Renal cortical epithelial cell (primary cell): ENCODE measurements around the gene PEX12. TPM values are rescaled to one million over a fixed set of nuclear protein-coding genes. Genes with fewer than 3 reads are reported as not detected.
"Not testable (repeated sequence)": the region's sequence is repeated elsewhere in the genome, so short reads cannot be mapped to it uniquely, and the experiment has no call there.

Experiments used
- DNase-seq: peaks from one replicate; pipeline ENCODE4 v3.0.0-alpha.2; 2011; ENCODE audit warnings: low read depth
- total RNA-seq: library from RNA; depleted of rRNA; stranded (reverse); fragments of >200 nt; gene quantifications from 2 replicates; pipeline ENCODE4 v1.2.3, GENCODE V29; 2014

The PEX12 gene
- total RNA-seq, 1 donor from 2014 or later, result 5.6 TPM

GRCh38 chr17:35578929-35579432 lies 610 bp upstream of the PEX12 start:
- peak; percentile 7 for DNase-seq

DNA sequence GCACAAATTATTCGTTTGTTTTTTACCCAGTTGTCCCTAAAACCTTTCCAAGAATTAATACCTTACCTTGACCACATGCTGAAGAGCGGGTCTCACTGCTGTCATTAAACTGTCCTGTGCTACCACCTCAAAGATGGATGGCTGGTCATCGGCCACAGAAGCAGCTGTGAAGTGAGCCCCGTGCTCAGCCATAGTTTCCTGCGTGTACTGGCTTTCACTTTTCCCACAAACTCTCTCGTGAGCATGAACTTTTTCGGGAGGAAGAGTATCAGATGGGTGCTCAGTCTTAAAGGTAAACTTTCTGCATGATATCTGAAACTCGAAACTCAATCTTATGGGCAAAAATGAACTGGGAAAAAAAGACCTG lies 558 bp downstream of the PEX12 start:
- DNase-seq, result no peak

GRCh38 chr17:35575759-35576158 lies 2.6 kb downstream of the PEX12 start:
- DNase-seq, result no peak

DNA sequence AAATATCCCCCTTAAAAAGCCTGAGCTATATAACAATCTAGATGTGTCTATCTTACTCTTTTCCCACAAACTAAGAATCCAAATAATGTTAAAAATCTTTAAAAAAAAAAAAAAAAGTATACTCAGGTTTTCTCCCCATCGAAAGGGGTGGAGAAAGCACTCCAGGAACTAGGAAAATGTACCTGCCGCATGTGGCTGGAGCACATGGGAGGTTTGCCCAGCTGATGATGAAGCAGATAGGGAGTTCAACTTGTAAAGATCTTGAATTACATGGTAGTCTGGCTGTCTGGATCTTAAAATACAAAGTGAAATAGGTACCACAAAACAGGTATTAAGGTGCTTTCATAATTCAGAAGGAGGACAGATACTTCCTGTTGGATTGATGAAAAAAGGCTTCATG lies 9.0 kb downstream of the PEX12 start:
- DNase-seq, result no peak

- peak; percentile 47 for DNase-seq
These were observed 9.8 kb downstream of the PEX12 start for GRCh38 chr17:35568561-35568960.

DNA sequence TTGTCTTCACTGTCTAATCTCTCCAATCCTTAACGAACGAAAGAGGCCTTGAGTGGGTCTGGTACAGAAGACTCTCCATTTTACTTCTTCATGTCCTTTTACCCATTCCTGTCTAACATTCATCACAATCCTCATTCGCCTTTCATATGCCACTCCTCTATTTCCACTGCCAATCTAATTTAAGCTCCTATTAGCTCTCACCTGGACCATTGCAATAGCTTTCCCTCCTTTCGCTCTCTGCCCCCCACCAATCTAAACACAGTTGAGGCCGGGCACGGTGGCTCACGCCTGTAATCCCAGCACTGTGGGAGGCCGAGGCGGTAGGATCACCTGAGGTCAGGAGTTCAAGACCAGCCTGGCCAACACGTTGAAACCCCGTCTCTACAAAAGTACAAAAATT lies 11.4 kb downstream of the PEX12 start:
- DNase-seq, result no peak

DNA sequence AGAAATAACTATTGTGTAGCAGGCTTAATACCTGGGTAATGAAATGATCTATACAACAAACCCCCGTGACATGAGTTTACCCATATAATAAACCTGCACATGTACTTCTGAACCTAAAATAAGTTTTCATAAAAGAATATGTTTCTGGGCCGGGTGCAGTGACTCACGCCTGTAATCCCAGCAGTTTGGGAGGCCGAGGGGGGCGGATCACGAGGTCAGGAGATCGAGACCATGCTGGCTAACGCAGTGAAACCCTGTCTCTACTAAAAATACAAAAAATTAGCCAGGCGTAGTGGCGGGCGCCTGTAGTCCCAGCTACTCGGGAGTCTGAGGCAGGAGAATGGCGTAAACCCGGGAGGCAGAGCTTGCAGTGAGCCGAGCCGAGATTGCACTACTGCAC lies 15.2 kb downstream of the PEX12 start:
- not testable (repeated sequence) for DNase-seq

DNA sequence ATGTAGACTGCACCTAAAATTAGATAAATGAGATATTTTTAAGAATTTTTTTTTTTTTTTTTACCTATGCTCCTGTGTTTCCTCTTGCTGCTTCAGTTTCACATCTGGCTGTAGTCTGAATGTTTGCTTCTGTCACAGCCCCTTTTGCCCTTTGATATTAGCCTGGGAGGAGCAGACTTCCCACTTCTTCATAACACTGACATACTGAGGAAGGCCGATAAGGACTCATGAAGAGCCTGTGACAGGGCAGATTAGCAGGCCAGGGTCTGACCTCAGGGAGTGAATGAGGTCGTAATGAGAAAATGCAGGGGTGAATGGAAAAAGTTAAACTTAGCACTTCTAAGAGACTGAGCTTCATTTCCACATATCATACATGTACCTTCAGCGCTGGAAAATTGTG lies 17.7 kb downstream of the PEX12 start, which contains the start of gene SLFN14:
TSS of gene SLFN14 (minus strand) at position 117 of the 400 bp plus-strand sequence. CDS start 2,757 bp downstream, outside the sequence.
- no peak for DNase-seq

DNA sequence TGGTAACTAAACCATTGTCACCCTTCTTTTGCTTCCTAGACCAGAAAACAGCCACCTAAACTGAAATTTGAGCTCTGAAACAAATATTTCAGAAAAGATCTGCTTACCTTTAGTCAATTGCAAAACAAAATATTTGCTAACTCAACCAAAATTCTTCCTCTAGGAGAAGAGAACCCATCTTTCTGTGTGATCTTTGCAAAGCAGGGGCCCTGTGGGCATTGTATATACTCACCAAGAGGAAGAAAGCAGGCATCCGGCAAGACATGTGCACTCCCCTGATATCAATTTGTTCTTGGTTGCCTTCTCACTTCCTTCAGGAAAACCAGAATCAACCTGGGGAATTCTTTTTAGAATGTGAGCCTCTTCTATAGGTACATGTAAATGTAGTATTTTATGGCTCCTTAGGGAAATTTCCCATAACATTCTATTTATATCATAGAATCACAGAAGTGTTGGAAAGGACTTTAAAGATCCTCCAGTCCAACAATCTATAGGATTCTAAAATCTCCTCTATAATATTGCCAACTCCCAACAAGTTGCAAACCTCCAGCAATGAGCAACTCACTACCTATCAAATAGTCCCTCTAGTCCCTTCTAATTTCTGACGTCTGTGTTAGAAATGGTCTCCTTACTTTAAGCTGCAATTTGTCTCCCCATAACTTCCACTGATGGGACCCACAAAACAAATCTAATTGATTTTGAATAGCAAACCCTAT lies 18.7 kb downstream of the PEX12 start:
- no peak for DNase-seq

- no peak for DNase-seq
These were observed 21.0 kb downstream of the PEX12 start for GRCh38 chr17:35557353-35557752.

DNA sequence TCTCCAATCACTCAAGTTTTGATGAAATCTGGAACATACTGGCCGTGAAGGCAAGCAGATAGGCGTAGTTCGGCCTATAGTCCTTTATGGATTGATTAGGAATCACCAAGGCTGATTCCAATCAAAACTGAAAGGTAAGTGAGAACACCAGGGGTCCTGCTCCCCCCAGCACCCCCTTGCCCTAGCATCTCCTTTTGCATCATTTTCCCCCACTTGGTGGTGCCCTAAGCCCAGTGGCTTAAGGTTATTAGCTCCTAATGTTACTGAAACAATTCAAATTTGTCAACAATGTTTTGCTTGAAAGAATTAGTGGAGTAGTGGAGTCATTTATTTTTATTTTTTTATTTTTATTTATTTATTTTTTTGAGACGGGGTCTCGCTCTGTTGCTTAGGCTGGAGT lies 22.7 kb downstream of the PEX12 start:
- no peak for DNase-seq

GRCh38 chr17:35554668-35555067 lies 23.7 kb downstream of the PEX12 start:
- no peak for DNase-seq

DNA sequence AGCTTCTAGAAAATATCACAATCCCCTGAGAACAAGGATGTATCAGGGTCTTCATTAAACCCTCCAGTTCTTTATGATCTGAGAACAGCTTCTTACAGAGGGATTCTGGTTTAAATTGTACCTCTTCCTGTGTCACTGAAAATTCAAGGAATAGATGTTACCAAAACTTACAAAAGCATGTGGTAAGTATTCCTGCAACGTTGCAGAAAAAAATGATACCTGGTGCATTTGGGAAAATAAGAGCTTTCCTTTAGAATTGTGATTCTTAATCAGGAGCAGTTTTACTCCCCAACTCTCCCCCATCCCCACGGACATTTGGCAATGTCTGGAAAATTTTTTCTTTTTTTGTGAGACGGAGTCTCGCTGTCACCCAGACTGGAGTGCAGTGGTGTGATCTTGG lies 25.1 kb downstream of the PEX12 start:
- DNase-seq, result no peak

- DNase-seq, result peak; percentile 7
These were observed 29.4 kb downstream of the PEX12 start for GRCh38 chr17:35548978-35549377.

DNA sequence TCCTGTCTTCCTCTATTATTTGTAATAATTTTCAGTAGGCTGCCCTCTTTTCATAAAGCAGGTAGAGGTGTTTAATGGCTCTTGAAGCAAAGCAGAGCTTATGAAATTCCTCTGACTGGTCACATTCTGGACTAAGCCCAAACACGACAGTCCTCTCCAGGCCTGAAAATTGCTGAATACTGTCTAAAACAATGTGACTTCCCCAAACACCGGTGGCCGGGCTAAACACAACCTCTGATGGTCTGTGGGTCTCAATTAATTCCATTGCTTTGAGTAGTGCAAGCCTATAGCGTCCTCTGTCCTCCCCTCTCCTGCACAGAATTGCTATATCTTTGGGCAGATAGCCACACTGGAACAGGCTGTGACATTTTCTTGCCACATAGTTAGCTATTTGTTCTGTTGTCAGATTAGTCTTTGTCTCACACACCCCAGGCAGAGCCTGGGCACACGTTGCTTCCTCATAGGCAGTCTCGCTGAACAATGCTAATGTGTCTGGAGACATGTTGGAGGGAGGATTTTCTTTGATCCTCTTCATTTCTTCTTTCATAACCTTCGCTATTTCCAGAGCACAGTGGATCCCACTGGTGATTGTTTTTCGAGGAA lies 30.1 kb downstream of the PEX12 start:
- no peak for DNase-seq

DNA sequence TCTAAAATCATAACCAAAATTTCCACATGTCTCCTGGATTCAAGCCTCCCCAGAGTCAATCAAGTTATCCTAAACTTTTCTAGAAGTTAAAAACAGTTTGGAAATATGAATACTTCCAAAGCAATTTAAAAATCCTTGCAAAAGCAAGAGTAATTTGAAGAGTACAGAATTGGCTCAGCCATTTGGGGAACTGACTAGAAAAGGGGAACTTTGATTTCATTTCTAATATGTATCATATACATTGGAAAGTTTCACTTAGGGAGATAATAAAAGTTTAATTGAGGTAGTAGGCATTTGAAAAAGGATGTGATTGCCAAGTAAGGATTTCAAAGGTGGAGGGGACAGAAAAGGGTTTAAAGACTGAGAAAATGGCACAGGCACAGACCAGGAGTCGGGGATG lies 31.9 kb downstream of the PEX12 start:
- DNase-seq, result no peak

DNA sequence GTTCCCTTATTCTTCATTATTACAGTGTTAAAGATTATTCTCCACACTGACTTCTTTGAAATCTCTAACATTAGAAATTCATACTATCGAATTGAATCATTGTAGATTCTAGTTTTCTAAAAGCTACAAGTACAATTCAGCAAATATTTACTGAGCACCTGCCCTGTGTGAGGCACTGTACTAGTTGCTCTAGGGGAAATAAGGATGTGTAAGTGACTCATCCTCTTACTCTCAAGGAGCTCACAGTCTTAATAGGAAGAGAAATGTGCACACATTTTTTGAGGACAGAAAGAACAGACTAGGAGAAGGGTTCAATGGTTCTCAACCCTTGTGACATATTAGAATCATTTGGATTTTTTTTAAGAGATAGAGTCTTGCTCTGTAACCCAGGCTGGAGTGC lies 33.2 kb downstream of the PEX12 start:
- DNase-seq, result no peak

DNA sequence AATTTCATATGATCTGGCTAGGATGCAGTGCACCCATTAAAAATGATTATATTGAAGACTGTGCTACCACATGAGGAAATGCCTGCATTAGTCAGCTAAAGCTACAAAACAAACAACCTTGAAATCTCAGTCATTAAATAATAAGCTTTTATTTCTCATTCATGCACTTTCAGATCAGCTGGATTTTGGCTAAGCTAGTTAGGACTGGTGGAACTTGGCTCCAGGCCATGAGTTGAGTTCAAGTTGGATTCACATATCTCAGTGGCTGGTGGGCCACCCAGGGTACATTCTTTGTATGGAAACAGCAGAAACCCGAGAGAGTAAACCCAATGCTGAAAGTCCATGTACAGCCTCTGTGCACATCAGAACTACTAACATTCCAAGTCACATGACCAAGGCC lies 34.5 kb downstream of the PEX12 start:
- DNase-seq, result no peak

- DNase-seq, result no peak
These were observed 35.4 kb downstream of the PEX12 start for GRCh38 chr17:35542990-35543389.

DNA sequence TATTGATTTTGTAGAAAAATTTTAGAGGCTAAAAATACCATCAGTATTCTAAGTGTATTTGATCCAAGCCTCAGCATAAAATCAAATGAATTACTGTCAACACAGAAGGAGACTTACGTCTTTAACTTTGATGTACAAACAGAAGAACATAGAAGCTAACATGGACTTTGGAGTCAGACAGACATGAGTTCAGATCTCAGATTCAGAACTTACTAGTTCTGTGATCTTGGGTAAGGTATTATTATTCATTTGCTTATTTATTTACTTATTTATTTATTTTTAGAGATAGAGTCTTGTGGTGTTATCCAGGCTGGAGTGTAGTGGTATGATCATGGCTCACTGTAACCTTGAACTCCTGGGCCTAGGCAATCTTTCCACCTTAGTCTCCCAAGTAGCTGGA lies 36.9 kb downstream of the PEX12 start:
- DNase-seq, result no peak

DNA sequence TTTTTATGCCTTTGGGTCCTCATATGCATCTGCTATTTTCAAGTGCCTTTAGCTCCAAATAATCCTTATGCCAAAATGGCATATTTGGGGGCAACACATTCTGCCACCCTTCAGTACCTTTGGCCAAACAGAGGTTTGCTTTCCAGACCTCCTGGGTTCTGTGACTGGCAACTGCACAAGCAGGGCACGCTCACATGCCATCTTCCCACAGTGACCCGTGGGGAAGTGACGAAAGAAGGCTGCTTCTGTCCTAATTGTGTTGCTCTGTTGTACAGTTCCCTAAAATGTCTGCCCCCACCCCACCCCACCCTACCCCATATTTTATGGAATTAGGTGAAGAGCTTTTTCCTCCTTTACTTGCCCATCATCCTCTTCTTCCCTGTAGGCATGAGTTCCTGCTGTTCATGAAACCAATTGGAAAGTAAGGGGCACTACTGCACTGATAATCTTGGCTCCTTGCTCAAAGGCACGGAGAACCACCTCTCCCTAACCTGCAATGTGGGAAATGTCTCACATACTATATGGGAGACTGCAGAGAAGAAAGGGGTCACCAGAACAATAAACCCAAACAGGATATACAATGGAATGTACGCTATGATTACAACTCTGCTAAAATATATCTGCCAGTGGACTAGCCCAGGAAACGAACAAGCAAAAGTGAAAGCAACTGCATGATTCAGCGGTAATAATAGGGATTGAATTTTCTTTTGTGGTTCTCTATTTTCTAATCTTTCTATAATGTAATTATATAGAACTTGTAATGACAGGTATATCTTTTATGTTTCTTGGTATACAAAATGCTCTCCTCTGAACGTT lies 37.6 kb downstream of the PEX12 start:
- DNase-seq, result no peak

DNA sequence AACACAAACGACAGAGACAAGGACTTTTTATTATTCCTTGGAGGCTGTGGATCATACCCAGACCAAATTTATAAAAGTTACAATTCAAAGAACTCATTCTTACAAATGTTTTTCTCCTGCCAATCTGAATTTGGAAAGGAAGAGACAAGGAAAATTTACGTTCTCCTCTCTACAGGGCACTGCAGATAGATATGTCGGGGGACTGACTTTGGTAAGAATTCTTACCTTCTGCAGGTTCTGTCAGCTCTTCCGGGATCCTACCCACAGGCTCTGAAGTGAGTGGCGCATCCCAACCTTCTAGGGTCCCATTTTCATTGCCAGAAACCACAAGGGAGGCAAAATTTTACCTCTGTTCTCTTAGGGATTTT lies 38.7 kb downstream of the PEX12 start:
- no peak for DNase-seq
